GM21447 (cell line): ENCODE measurements around the gene STIMATE.

Source experiments
- ATAC-seq: cut with Tn5 transposase; IDR thresholded peaks from one replicate; pipeline ENCODE4 v1.9.1; 2021; ENCODE audit not compliant: unreplicated experiment

Gene STIMATE

GRCh38 chr3:52793702-52794611, 103.4 kb downstream of the STIMATE start:
- ATAC-seq, result no peak

DNA sequence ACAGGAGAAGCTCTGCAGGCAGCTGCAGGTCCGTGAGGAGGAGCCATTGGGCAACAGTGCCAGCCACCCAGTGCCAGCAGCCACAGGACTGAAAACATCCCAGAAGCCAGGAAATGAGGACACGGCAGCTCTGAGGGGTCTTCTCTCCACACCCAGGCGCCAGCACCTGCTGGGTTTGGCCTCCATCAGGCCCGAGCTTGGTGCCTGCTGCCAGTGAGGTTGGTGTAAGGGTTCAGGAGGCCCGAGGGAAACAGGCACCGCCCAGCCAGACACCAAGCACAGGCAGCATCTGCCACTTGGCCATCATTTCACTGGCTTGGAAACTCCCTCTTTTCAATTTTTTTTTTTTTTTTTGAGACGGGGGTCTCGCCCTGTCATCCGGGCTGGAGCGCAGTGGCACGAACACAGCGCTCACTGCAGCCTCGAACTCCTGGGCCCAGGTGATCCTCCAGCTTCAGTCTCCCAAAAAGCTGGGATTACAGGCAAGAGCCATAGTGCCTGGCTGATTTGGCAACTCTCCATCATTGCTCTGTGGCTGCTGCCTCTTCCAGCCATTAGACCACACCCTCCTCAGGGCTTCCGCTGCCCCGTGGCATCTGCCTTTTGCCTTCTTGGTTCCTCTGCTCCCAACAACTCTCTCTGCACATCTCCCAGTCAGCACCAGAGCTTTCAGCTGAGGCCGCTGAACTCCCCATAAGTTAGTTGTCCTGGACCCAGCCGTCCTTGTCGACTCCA, 104.2 kb downstream of the STIMATE start:
- ATAC-seq, result no peak

GRCh38 chr3:52792413-52792812, 104.9 kb downstream of the STIMATE start:
- ATAC-seq, result no peak

DNA sequence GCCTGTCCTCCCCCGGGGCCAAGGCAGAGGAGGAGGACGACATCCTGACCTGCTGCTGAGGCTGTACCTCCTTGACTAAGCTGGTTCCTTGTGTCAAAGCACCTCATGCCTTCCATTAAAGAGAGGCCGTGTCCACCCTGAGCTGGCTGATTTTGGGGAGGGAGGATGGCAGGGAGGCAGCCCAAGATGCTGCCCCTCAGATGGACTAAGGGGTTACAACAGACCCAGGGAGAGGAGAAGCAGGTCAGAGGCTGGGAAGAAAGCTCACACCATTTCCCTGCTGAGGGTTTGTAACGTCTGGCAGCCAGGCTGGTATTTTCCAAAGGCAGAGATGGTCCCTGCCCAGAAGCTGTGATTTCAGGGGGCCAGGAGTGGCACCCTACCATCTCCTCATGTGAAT, 105.4 kb downstream of the STIMATE start:
- no peak for ATAC-seq

DNA sequence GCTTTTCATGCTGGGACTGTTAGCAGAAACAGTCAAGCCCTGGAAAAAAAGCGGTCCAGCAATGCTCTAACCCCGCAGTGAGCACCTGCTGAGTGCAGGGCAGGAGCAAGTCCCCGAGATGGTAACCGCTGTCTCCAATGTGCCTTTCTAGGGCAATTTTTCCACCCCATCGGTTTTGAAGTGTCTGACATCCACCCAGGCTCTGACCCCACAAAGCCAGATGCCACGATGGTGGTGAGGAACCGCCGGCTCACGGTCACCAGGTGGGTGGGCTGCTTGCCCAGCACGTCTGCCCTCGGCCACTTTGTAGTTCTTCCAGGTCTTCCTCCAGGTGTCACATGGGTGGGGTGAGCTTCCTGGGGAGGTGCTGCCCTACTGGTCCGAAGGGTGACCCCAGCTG, 106.0 kb downstream of the STIMATE start:
- no peak for ATAC-seq

DNA sequence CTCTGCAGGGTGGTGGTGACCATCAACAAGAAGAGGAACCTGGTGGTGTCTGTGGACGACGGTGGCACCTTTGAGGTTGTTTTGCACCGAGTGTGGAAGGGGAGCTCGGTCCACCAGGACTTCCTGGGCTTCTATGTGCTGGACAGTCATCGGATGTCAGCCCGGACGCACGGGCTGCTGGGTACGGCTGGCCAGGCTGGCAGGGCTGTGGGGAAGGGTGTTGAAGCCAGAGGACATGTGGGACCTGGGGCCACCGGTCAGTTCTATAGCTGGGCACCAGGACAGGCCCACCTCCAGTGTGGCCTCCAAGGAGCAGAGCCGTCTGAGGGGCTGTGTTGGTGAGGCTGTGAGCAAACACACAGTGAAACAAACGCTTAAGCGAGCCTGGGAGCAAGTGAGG, 106.6 kb downstream of the STIMATE start:
- no peak for ATAC-seq

GRCh38 chr3:52790337-52790736, 107.0 kb downstream of the STIMATE start:
- no peak for ATAC-seq

DNA sequence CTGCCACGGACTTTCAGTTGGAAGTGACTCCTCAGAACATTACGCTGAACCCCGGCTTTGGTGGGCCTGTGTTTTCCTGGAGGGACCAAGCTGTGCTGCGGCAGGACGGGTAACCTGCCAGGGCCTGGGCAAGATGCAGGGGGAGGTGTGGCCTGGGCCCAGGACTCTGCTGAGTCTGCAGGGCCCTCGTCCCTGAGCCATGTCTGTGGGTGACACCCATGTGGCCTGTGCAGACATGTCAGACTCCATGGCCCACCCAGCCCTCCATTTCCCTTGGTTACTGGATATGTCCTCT, 107.7 kb downstream of the STIMATE start:
- ATAC-seq, result no peak

- ATAC-seq, result no peak
Observed at GRCh38 chr3:52788890-52789745, 108.2 kb downstream of the STIMATE start.

DNA sequence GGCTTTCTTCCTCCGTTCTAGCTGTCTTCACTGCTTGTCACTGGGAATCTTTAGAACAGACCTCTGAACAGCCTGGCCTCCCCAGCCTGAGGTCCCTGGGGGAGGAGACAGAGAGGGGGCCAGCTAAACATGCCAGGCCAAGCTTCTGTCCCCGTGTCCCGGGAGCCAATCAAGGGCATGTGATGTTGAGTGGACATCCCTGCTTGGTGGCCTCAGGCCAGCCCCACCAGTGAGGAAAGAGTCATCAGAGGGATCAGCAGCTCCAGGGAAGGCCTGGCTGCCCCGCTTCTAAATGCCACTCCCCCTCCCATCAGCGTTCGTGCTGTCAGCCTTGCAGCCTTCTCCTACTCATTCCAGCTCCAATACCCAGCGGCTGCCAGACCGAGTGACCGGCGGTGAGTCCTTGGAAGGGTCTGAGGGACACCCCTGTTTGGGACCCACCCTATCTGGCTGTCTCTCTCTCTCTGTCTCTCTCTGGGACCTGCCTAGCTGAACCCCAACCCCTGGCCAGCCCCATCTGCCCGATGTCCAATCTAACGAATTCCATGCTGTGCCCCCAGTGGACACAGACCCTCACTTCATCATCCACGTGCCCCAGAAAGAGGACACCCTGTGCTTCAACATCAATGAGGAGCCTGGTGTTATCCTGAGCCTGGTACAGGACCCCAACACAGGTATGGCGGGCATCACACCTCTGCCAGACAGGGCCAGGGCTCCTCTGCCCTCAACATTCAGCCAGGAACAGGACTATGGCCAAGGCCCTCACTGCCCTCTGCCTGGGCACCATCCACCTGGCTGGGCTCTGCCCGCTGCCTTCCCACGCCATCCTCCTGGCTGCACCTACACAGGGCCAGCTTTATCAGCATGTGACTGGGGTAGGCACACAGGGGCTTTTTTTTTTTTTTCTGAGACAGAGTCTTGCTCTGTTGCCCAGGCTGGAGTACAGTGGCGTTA, 109.4 kb downstream of the STIMATE start:
- ATAC-seq, result no peak

DNA sequence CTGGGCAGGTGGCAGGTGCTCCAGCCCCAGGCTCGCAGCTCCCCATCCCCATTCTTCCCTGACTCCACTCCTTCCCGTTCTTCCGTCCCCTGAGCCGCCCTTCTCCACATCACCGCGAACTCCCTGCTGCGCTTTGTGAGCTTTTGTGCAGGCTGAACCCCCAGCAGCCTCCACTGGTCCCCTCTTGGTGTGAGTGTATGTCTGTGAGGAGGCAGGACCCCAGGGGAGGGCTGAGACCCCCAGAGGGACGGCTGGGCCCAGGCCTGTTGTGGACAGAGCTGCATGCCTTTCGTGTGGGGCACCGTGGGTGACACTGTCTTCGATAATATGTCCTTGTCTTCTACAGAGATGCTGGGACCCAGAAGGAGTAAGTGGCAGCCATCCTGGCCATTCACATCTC, 110.1 kb downstream of the STIMATE start:
- ATAC-seq, result no peak
